Epithelial cell of proximal tubule (primary cell): Measurements from ENCODE around the gene CYP2R1. TPM values are rescaled to one million over a fixed set of nuclear protein-coding genes. Genes with fewer than 3 reads are reported as not detected.
"Not testable (repeated sequence)": the region's sequence is repeated elsewhere in the genome, so short reads cannot be mapped to it uniquely, and the experiment has no call there.

Source experiments
- DNase-seq: peaks from one replicate; pipeline ENCODE4 v3.0.0-alpha.2; 2011; ENCODE audit warnings: low read depth
- H3K4me3 ChIP-seq: 2 replicates; pipeline ENCODE4 v1.5.1; 2011; ENCODE audit warnings: low read depth, mild to moderate bottlenecking, low read length
- total RNA-seq: library from RNA; depleted of rRNA; stranded (reverse); fragments of >200 nt; gene quantifications from 2 replicates; pipeline ENCODE4 v1.2.3, GENCODE V29; 2015
- TF ChIP-seq, protein P1 (sequence below): conservative IDR thresholded peaks from 2 replicates; pipeline ENCODE4 v1.5.1; 2012; ENCODE audit warnings: low read depth, mild to moderate bottlenecking, low read length

CYP2R1 gene
- total RNA-seq, 1 donor from 2014 or later, result 6.2 TPM

DNA sequence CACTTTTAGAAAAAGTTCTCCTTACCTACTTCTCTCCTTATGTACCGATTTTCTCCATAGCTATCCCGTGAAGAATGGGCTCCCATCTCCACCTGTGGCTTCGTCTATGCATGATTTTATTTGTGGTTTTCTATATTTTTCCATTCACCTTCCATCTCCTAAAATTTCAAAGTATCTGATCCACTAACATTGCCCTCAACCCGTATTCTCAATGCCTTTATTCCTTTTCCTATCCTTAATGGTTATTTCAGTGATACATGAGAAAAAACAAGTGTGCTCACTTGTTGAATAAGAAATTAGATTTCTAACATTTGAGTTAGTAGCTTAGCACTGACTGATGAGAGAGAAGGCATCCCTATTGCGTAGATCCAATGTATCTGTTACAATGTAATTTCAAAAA, 16.9 kb downstream of the CYP2R1 start:
- DNase-seq, result no peak
- TF ChIP-seq, protein P1, sequence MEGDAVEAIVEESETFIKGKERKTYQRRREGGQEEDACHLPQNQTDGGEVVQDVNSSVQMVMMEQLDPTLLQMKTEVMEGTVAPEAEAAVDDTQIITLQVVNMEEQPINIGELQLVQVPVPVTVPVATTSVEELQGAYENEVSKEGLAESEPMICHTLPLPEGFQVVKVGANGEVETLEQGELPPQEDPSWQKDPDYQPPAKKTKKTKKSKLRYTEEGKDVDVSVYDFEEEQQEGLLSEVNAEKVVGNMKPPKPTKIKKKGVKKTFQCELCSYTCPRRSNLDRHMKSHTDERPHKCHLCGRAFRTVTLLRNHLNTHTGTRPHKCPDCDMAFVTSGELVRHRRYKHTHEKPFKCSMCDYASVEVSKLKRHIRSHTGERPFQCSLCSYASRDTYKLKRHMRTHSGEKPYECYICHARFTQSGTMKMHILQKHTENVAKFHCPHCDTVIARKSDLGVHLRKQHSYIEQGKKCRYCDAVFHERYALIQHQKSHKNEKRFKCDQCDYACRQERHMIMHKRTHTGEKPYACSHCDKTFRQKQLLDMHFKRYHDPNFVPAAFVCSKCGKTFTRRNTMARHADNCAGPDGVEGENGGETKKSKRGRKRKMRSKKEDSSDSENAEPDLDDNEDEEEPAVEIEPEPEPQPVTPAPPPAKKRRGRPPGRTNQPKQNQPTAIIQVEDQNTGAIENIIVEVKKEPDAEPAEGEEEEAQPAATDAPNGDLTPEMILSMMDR, result no peak
- no peak overlapping the region for H3K4me3 ChIP-seq

DNA sequence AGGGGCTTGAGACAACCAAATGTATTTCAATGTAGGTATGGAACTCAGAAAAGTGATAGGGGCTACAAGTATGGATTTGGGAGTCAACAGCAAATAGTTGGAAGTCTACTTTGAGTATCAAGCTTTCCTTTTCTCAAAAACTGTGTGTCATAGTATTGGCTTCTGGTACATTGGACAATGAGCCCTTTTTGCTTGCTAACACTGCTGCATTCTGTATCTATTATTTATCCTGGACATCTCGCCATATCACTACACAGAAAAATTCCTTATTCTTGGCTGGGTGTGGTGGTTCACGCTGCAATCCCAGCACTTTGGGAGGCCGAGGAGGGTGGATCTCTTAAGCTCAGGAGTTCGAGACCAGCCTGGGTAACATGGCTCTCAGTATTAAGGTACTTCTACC, 18.4 kb downstream of the CYP2R1 start:
- TF ChIP-seq, protein P1, result no peak
- H3K4me3 ChIP-seq, result no peak overlapping the region
- DNase-seq, result no peak

DNA sequence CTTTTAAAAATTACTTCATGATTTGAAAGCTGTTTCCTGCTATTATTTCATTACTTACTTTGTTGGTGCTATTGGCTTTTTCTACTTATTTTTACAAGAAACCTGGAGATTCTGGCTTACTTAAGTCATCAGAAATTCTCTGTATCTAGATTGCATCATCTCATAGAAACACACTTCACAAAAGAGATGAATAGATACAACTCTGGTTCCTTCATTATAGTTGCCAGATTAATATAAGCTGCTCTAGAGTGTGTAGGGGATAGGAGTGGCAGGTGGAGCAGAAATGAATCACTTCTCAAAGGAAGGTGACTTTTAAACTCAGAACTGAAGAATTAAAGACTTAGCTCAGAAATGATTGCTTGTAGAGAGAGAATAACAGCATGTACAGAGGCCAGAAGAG, 20.0 kb downstream of the CYP2R1 start:
- TF ChIP-seq, protein P1, result no peak
- no peak overlapping the region for H3K4me3 ChIP-seq
- DNase-seq, result no peak

DNA sequence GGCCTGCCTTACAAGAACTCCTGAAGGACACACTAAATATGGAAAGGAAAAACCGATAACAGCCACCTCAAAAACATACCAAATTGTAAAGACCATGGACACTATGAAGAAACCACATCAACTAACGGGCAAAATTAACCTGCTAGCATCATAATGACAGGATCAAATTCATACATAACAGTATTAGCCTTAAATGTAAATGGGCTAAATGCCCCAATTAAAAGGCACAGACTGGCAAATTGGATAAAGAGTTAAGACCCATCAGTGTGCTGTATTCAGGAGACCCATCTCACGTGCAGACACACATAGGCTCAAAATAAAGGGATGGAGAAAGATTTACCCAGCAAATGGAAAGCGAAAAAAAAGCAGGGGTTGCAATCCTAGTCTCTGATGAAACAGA, 28.3 kb downstream of the CYP2R1 start:
- DNase-seq, H3K4me3 ChIP-seq: not testable (repeated sequence)

DNA sequence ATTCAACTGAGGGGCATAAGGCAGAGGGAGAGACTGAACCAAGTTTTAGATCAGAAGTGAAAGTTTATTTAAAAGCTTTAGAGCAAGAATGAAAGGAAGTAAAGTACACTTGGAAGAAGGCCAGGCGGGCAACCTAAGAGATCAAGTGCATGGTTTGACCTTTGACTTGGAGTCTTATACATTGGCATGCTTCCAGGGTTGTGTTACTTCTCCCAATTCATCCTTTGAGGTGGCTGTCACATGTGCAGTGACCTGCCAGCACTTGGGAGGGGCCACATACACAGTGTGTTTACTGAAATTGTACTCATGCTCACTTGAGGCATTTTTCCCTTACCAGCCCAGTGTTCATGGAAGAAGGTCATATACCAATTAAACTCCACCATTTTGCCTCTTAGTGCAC, 30.4 kb downstream of the CYP2R1 start:
- H3K4me3 ChIP-seq, result no peak overlapping the region
- TF ChIP-seq, protein P1, result no peak
- DNase-seq, result no peak

DNA sequence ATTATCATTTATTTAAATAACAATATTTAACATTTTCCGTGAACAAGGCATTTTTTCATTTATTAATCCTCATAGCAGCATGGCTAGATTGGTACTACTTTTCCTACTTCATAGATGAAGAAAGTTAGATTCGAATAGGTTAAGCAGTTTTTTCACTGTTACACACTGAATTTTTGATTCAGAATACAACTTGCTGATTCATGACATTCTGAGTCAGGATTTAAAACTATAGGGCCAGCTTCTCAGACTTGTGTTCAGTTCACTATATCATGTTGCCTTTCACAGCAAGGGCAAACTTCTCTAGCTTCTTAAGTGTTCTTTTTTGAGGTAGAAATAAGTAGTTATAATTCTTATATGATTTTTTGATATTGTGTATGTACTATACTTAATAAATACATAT, 31.5 kb downstream of the CYP2R1 start:
- H3K4me3 ChIP-seq, result no peak overlapping the region
- DNase-seq, result no peak
- TF ChIP-seq, protein P1, result no peak

DNA sequence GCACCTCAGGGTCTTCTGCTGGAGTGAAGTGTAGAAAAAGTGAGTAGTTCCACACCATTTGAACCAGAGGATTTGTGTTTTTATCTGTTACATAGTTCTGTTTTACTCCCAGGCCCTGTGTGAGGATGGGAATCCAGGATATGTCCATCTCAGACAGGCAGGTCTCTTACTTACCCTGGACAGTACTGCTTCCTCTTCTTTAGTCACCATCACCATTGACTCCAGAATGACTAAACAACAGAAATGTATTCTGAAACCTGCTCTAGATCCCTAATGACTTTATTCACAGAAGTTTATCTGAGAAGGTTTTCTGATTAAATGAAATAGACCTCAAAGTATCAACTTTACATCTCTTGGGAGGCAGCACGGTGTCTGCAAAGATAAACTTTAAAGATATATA, 33.6 kb downstream of the CYP2R1 start:
- H3K4me3 ChIP-seq, result no peak overlapping the region
- DNase-seq, result no peak
- TF ChIP-seq, protein P1, result no peak

DNA sequence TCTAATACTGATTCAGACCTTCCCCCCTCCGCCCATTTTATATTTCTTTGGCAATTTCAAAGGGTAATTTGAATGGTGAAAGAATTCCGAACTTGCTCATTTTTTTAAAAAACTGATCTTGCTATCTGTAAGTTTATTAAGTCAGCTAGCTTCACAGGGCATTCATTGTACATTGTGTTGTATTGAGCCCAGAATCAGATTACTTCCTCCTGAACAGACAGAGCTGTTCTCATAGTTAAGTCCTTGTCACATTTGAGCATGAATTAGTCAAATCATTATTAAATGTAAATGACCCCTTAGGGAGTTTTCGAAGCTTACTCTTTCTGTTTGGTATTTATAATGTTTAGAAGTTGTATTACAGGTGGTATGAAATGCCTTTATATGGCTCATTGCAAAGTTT, 34.4 kb downstream of the CYP2R1 start:
- H3K4me3 ChIP-seq, result no peak overlapping the region
- no peak for DNase-seq
- TF ChIP-seq, protein P1, result no peak
